HG03439 (cell line): ENCODE measurements around the gene CHSY3.

Experiments
- ATAC-seq: cut with Tn5 transposase; IDR thresholded peaks from one replicate; pipeline ENCODE4 v1.9.1; 2021; ENCODE audit warnings: mild to moderate bottlenecking, moderate library complexity; ENCODE audit not compliant: unreplicated experiment

The CHSY3 gene

DNA sequence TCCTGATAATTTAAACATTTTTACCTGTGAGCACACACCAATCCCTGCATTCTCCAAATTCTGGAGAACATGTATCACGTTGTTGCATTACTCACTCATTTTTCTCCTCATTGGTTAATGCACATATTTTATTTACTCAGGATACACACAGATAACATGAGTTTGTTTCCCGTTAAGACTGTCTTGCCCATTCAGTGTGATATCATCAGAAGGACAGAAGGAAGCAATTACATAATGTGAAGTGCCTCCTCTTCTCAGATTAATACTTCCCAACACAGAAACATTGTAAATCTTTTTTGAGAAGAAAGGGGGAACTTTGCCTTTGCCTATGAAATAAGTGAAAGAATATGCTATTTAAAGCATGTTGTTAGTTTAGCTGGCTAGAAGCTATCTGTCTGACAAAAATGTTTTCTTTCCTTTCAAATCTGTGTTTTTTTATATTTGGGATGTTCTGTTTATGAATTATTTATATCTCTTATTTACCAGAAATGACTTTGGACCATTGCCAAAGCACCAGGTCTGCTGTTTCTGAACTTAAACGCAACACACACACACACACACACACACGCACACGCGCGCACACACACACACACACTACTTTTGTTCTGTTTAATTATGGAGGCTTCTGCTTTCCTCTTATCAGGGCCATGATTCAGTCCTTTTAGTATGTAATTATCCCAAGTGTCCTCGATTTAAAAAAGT is 186.5 kb downstream of the CHSY3 start:
- ATAC-seq, result no peak

DNA sequence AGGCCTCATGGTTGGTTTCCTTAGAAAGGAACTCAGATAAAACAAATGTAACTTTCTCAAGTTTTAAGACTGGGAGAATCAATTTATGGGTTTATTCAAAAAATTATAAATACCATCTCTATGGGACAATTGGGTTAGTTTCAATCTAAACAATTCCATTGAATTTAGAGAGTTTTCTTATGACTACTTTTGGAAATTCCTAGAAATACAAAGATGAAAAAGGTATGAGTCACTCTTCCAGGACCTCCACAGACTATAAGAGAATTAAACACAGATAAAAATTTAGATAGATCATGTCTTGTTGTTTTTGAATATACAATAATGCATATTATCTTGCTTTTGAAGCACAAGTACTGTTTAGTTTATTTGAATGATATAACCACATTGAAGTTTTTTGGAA is 188.7 kb downstream of the CHSY3 start:
- ATAC-seq, result no peak

DNA sequence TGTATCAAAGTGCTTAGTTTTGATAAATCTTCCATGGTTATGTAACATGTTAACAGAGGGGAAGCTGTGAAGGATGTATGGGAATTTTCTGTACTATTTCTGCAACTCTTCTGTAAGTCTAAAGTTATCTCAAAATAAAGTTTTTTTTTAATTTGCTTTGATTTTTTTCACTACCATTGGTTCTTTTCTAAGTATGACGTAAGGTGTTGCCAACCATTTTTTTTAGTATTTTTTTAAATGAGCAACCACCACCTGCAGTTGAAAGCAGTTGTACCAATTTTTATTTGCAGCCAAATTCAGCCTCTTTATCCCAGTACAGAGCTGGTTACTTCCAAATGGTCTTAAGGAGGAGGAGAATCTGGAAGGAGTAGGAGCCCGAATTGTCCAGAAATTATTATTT is 192.2 kb downstream of the CHSY3 start:
- no peak for ATAC-seq

DNA sequence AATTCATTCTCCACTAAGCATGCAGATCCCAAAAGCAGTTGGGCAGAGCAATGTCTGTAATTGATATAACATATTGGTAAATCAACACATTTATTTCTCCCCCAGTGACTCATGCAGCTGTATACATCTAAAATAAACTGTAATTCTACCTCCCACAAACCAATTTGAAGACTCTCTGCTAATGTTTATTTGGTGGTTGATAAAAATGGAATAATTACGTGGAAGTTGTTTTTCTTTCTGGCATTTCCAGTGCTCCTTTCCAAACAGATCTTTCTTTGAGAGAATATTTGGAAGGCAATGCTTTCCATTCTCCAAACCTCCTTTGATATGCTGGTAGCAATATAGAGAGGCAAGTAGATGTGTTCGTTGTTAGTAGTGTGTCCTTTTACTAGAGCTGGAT is 194.7 kb downstream of the CHSY3 start:
- ATAC-seq, result no peak

DNA sequence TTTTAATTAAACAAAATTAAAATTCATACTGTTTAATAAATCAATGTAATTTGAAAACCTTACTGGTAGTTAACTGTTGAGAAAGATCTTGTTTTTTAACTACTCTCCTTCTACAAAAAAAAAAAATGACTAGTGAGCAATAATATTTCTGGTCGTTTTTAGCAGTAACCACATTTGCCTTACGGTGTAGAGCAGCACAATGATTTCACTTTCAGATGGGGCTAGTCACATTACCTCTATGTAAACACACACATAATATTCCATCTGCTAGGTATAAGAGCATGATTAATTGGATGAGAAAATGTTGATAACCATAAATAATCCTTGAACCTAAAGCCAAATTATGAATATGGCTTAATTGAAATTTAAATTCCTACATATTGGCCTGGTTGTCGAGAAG is 198.1 kb downstream of the CHSY3 start:
- peak; percentile 75 for ATAC-seq

DNA sequence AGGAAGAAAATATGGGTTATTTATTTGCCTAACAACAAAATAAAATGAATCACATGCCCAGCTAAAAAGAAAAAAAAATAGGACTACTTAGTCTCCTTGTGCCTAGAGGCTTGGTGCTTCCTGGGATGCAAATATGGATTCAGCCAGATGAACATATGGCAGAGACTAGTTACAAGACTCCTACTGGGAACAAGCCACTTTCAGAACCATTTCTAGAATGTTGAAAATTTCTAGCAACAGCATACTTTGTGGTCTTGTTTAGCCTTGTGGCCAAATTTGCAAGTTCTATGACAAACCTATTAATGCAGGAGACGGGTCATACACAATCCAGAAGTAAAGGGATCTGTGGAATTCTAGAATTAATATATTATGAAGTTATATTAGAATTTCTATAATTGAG is 198.7 kb downstream of the CHSY3 start:
- no peak for ATAC-seq

DNA sequence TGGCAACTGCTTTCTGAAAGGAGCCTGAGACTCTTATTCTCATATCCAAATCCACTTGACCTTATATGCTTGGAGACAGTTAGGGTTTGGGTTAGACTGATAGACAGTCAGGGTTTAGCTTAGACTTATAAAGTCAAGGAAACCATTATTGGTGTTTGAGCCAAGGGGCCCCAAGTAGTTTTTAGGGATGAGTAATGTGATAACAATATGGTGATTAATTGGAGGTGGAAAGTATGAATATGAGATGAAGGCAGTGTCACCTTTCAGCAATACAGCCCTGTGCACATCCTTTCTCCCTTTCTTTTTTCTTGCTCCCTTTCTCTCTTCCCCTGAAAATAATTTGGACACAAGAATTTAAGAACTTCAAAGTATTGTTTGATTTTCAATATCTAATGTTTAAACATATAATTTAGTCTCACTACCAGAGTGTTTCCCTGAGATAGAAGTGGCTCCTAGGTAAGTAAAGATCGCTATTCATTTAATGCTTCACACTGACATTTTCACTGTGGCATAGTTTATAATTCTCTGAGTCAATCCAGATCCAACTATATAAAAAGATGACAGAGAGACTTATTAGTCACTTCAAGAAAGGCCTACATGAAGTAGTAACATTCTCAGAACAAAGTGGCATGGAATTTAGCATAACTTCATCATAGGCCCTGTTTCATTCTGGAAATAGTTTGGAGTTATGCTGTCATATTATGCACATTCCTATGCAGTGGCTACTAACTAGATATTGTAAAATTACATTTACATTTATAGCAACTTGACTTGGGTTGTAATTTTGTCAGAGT is 200.8 kb downstream of the CHSY3 start:
- ATAC-seq, result no peak

DNA sequence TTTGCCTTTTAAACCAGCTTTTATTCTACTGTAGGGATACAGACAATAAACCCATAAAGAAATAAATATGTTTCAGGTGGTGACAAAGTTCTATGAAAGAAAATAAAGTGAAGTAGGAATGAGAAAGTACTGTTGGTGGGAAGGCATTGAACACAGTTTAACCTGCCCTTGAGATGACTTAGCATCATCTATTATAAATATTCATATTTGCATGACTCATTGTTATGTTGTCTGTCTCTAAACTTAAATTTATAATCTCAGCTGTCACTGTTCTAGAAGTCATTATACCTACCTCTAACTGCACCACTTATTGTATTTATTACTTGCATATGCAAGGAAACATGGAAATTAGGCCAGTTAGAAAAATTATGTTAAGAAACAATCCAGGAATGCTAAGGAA is 202.2 kb downstream of the CHSY3 start:
- no peak for ATAC-seq

DNA sequence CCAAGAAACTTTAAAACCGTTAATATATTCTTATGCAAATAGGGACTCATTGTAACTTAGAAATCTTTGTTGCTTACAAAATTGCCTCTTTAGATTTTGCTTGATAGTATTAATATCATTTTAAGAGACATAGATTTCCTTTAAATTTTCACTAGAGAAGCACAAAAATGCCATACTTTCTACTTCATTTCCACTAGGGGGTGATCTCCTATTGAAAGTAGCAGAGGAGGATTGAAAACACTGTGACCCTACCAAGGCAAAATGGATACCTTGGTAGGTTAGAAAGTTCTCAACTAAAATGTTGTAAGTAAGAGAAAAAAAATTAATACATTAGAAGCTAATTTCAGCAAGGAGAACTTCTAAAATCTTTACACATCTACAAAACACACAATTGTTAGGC is 204.9 kb downstream of the CHSY3 start:
- peak; percentile 64 for ATAC-seq

DNA sequence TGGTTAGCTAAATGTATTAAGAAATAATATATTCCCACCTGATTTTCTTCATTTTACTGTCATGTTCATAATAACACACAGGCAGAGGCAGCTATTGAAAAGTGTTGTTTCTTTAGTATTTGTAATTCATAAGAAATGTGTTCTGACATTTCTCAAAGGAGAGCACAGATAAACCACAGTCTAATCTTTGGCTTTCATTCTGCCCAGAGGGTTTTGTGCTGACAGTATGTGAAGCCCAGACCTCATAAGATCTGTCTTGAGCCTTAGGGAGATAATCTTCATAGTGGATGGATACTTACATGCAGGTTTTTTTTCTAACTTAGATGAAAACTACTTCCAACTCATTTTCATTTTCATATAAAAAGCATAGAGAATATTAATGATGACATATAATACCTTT is 206.1 kb downstream of the CHSY3 start:
- no peak for ATAC-seq

DNA sequence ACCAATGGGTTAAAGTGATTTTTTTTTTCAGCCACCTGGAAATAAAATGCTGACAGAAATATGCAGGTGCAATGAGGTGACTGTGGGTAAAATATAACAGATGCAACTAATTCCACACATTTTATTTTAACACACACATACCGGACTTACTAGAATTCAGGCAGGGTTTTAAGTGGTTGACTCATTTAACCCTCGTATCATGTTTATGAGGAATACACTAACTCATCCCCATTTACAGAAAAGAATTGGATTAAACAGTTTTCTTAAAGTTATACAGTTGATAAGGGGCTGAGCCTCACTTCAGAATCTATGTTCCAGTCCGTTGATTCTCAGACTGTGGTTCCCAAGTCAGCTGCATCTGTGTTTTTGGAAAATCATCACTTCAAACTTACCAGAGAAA is 207.5 kb downstream of the CHSY3 start:
- no peak for ATAC-seq

DNA sequence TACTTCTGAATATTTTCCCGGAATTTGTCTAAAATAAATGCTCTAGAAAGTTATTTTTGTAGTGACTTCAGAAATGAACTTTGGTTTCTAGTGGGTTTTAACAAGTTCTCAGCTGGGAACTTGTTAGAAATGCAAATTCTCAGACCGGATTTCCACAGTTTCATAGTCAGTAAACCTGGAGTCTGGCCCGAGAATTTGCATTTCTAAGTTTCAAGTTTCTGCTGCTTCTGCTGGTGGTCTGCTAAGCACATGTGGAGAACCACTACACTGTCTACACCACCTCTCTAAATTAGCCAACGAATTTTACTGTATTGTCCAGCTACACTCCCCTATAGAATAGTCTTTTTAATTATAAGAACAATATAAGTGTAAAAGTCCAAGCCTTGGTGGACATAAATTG is 208.0 kb downstream of the CHSY3 start:
- peak; percentile 93 for ATAC-seq

DNA sequence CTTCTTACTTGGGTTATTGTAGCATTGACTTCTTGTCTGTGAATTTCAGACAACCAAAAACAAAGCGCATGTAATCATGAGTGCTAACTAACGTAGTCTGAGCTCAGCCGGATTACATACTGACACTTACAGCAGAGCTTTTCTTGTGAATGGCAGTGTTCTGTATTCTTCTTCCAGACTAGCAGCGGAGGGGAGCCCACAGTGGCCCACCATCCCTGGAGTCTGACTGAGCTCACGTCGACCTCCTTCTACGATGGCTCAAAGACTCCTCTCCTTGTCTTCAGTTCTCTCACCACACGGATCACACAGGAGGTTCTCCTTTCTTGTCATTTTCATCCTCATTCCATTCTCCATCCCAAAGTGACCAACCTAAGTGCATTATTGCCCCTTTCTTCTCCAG is 211.4 kb downstream of the CHSY3 start:
- no peak for ATAC-seq

DNA sequence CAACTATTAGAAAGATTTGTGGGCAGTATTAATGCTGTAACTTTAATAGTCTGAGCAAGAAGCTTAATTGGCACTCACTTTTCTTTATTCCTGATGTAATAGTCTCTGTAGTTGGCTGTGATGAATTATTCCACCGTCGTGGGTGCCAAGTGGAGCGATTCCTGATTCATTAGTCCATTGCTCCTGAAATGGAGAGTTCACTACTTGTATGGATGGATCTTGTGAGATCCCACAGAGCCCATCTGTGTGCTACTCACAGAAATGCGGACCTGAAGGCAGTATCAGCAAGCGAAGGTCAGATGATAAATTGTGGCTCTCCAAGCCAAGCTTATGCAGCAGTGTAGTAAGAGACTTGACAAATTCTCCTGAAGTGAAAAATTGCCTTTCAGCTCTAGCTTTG is 212.2 kb downstream of the CHSY3 start:
- no peak for ATAC-seq

DNA sequence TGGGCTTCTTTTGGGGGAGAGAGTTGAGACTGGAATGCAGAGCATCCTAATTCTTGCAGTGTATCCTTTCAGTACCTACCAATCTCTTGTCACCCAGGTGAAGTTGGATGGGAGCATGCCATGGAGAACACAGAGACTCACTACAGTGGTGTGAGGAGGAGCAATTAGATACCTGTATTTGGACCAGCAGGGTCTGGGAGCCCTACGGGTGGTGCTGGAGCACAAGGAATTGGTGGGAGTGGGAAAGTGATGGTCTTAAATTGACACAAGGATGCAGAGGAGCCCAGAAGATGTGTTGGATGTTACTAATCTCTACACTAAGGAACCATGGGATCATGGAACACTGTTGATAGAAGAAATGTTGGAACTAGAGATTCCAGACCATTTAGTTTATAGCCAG is 212.7 kb downstream of the CHSY3 start:
- no peak for ATAC-seq

DNA sequence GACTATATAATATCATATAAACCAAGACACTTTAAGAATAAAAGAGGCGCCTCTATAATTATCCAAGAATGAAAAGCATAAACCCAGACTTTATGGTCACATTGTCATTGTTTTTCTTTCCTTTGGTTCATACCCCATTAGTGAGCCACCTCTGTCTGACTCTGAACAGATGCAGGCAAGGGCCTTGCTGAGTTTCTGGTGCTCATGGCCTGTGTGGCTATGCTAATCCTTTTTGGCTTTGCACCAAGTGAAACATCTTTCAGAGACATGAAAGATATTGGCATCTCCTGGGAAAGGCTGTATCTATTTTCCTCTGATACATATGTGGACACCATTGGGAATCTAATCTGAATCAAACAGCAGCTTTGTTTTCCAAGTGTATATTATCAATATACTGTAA is 222.5 kb downstream of the CHSY3 start:
- no peak for ATAC-seq

DNA sequence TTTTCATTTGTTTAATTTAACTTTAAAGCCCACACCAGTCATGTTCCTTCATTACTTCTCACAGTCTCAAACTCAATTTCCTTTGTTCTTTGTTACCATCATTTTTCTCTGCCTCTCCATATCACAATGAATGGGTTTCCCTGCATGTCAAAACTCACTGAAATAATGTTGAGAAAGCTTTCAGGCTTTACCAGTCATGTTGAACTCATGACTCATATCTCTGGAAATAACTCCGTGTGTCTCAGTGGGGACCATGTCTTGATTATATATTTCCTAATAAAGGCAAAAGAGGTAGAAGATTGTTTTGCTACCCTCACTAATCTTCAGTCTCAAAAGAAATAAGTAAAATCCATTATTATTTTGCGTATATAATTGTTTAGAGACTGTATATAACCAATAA is 231.2 kb downstream of the CHSY3 start:
- no peak for ATAC-seq

DNA sequence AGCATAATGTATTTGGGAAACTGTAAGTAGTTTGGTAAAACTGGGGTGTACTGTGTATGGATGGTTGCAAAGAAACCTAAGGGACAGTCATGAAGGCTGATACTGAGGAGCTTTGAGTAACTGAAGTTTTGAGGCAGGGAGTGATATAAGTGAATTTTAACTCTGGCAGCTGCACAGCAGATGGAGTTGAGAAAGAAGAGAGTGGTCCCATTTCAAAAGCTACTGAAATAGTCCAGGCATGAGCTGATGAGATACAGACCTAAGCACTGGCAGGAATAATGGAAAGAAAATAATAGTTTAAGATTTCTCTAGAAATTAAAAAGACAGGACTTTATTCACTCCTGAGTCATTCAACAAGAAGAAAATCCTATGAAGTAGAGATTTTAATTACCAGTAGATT is 232.0 kb downstream of the CHSY3 start:
- no peak for ATAC-seq

DNA sequence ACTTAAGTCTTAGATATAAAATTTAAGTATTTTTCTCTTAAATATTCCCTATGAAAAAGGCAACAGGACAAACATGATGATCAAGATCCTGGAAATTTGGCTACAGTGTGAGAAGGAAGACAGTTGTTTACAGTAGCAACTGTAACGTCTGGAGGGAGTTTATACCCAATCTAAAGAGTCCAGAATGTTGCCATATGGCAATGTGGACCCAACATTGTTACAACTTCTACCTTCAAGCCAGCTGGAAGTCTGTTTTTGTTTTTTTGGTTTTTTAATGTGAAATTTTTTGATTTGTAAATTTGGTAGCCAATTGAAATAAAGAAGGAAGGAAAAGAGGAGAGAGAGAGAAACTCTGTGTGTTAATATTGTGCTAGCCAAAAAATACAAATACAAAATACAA is 233.4 kb downstream of the CHSY3 start:
- ATAC-seq, result no peak

DNA sequence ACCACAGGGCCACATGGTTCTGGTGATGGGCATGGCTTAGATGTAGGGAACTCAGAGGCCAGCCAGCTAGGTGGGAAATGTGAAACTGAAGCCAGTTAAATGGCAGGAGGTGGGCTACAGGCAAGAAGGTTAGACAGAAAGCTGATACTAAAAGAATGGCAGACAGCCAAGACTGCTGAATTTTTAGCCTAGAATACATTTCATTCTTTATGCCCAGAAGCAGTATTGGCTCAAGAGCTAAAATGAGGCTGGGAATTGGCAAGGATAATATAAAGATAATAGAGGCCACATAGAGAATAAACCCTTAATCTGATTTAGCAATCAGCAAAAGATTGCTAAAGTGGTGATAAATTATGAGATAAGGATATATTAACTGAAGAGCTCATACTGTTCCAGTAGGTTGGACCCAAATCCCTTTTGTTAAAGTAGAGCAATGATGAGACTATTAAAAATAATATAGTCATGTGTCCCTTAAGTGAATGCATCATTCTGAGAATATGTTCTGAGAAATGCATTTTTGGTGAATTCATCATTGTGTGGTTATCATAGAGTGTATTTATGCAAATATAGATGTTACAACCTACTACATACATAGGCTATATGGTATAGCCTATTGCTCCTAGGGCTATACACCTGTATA is 234.3 kb downstream of the CHSY3 start:
- ATAC-seq, result no peak

DNA sequence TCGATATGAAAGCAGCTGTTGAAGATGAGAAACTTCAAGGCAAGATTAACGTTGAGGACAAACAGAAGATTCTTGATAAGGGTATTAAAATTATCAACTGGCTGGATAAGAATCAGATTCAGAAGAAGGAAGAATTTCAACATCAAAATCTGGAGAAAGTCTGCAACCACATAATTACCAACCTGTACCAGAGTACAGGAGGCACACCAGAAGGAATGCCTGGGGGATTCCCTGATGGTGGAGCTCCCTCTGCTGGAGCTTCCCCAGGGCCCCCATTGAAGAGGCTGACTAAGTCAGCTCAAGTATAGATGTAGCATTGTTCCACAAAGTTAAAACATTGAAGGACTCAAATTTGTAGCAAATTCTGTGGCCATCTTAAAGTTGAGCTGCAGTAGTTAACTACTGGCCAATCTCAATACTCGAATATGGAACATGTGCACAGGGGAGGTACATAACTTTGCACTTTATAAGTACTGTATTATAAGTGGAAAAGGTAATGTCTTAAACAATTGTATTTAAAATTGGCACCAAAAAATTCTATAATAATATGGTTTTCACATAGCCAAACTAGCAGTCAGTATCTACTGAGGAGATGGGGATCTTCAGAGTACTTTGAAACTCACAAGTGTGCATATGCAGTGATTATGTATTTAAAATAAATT is 237.5 kb downstream of the CHSY3 start:
- ATAC-seq, result peak; percentile 86

DNA sequence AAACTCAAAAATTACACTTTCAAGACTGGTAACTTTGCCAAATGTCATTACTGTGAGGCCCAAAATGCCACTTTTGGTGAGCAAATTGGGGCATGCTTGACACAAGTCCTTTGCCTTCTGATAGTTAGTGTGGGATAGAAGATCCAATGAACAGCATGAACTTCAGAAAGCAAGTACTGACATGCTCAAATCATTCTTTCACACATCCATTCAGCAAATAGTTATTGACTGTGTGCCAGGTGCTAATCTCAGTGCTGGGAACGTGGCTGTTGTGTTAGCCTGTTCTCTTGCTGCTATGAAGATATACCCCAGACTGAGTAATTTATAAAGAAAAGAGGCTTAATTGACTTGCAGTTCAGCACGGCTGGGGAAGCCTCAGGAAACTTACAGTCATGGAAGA is 247.0 kb downstream of the CHSY3 start:
- ATAC-seq, result no peak
